CD4-positive, alpha-beta T cell treated with Interleukin-4 for 1 hour (primary cell): ENCODE results near the gene CCDC70.

Source experiments
- DNase-seq, 2 donors: peaks; one replicate each; pipeline ENCODE4 v3.0.0-alpha.2; 2020 to 2022

Gene CCDC70

GRCh38 chr13:51912091-51912490 is 50.3 kb downstream of the CCDC70 start:
- no peak for DNase-seq

- DNase-seq, result no peak
These were observed 50.9 kb downstream of the CCDC70 start for GRCh38 chr13:51912511-51913225.

GRCh38 chr13:51913421-51914136 is 51.8 kb downstream of the CCDC70 start:
- no peak for DNase-seq

GRCh38 chr13:51914137-51914493 is 52.3 kb downstream of the CCDC70 start:
- no peak for DNase-seq
